ENCODE data around the gene ACTG1. TPM values are rescaled to one million over a fixed set of nuclear protein-coding genes. Genes with fewer than 3 reads are reported as not detected.

Gene ACTG1
- total RNA-seq, 1 experiment from 2014 or later, result 2,327 TPM

- TF ChIP-seq CTCF (IDR thresholded peaks at IDR 0.05; ENCODE audit: unreplicated experiment), result no peak
- Mint-ChIP-seq H3K9me3 (ENCODE audit: low read depth, unreplicated experiment) (peaks cover 3% of the 10 kb centered on the region), H3K27me3 (ENCODE audit: unreplicated experiment) (peaks cover 16% of the 10 kb centered on the region), H3K36me3 (ENCODE audit: insufficient read depth, unreplicated experiment) (peaks cover 3% of the 10 kb centered on the region), H3K4me3 (ENCODE audit: low read depth, unreplicated experiment) (no peak overlapping the region), H3K27ac (ENCODE audit: unreplicated experiment) (no peak overlapping the region), H3K4me1 (ENCODE audit: low read depth, unreplicated experiment) (no peaks in the 10 kb centered on the region)
- intact Hi-C loops (cut with micrococcal nuclease; ENCODE audit: unreplicated experiment), result no loop called here
- no peak for DNase-seq
- CTCF ChIA-PET, result interaction anchor here (0.6 kb wide), 1 partner anchor 254 kb away, joined by 3 read pairs; the partner anchor contains the start of gene CEP131
- no TSS peak for BruUV-seq (replicated peaks)
Observed at GRCh38 chr17:81477173-81477572, 35.4 kb downstream of the ACTG1 start.

GRCh38 chr17:81476635-81477034 lies 36.0 kb downstream of the ACTG1 start:
- intact Hi-C loops (cut with micrococcal nuclease; ENCODE audit: unreplicated experiment), result no loop called here
- CTCF ChIA-PET, result interaction anchor here (0.6 kb wide), 1 partner anchor 254 kb away, joined by 3 read pairs; the partner anchor contains the start of gene CEP131
- no peak overlapping the region for H3K4me3 Mint-ChIP-seq (ENCODE audit: low read depth, unreplicated experiment)

GRCh38 chr17:81476097-81476496 lies 36.5 kb downstream of the ACTG1 start:
- intact Hi-C loops (cut with micrococcal nuclease; ENCODE audit: unreplicated experiment), result no loop called here
- no peak for DNase-seq
- Mint-ChIP-seq H3K4me1 (ENCODE audit: low read depth, unreplicated experiment) (no peaks in the 10 kb centered on the region), H3K27ac (ENCODE audit: unreplicated experiment) (no peak overlapping the region), H3K4me3 (ENCODE audit: low read depth, unreplicated experiment) (no peak overlapping the region), H3K36me3 (ENCODE audit: insufficient read depth, unreplicated experiment) (peaks cover 3% of the 10 kb centered on the region), H3K27me3 (ENCODE audit: unreplicated experiment) (peaks cover 15% of the 10 kb centered on the region), H3K9me3 (ENCODE audit: low read depth, unreplicated experiment) (peaks cover 3% of the 10 kb centered on the region)
- BruUV-seq (replicated peaks), result no TSS peak
- no peak for TF ChIP-seq CTCF (IDR thresholded peaks at IDR 0.05; ENCODE audit: unreplicated experiment)
- CTCF ChIA-PET, result no interaction called here

More at GRCh38 chr17:81476635-81477034, 36.0 kb downstream of the ACTG1 start:
- Mint-ChIP-seq H3K27ac (ENCODE audit: unreplicated experiment) (no peak overlapping the region), H3K4me1 (ENCODE audit: low read depth, unreplicated experiment) (no peaks in the 10 kb centered on the region), H3K27me3 (ENCODE audit: unreplicated experiment) (peaks cover 15% of the 10 kb centered on the region), H3K9me3 (ENCODE audit: low read depth, unreplicated experiment) (peaks cover 3% of the 10 kb centered on the region), H3K36me3 (ENCODE audit: insufficient read depth, unreplicated experiment) (peaks cover 3% of the 10 kb centered on the region)
- no peak for DNase-seq
- TF ChIP-seq CTCF (IDR thresholded peaks at IDR 0.05; ENCODE audit: unreplicated experiment), result no peak
- BruUV-seq (replicated peaks), result no TSS peak

GRCh38 chr17:81474958-81475357 lies 37.6 kb downstream of the ACTG1 start:
- H3K4me1 Mint-ChIP-seq (ENCODE audit: low read depth, unreplicated experiment), result no peaks in the 10 kb centered on the region
- no peak for DNase-seq
- peaks cover 3% of the 10 kb centered on the region for H3K9me3 Mint-ChIP-seq (ENCODE audit: low read depth, unreplicated experiment)
- H3K4me3 Mint-ChIP-seq (ENCODE audit: low read depth, unreplicated experiment), result no peak overlapping the region
- BruUV-seq (replicated peaks), result no TSS peak
- intact Hi-C loops (cut with micrococcal nuclease; ENCODE audit: unreplicated experiment), result no loop called here
- peaks cover 3% of the 10 kb centered on the region for H3K36me3 Mint-ChIP-seq (ENCODE audit: insufficient read depth, unreplicated experiment)
- CTCF ChIA-PET, result no interaction called here
- H3K27me3 Mint-ChIP-seq (ENCODE audit: unreplicated experiment), result peaks cover 10% of the 10 kb centered on the region
- H3K27ac Mint-ChIP-seq (ENCODE audit: unreplicated experiment), result no peak overlapping the region
- no peak for TF ChIP-seq CTCF (IDR thresholded peaks at IDR 0.05; ENCODE audit: unreplicated experiment)

All from Calu3 (cell line).